CD4-positive, alpha-beta T cell treated with Interleukin-17A for 4 hours (primary cell): ENCODE results near the gene LMTK2.

Experiments
- DNase-seq: peaks from one replicate; pipeline ENCODE4 v3.0.0-alpha.2; 2020; ENCODE audit warnings: mixed read lengths

Gene LMTK2

GRCh38 chr7:98138672-98139071, 32.0 kb downstream of the LMTK2 start:
- DNase-seq, result no peak

DNA sequence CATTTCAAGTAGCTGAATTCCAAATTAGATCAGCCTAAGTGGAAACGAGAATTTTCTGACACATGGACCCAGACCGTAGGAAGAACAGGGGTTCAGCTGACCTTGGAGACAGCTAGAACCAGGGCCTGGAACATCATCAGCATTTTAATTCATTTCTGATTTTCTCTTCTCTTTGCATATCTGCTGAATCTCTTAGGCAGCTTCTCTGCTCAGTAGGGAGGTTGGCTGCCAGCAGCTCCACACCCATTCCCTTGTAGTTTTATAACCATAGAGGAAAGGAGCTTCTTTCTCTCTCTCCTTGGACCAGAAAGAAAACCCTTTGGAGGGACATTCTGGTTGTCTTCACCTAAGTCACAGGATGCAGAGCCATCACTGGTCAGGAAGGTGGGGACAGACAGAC, 36.0 kb downstream of the LMTK2 start:
- DNase-seq, result no peak

GRCh38 chr7:98148607-98149006, 41.9 kb downstream of the LMTK2 start:
- no peak for DNase-seq

GRCh38 chr7:98149116-98149692, 42.5 kb downstream of the LMTK2 start:
- no peak for DNase-seq

DNA sequence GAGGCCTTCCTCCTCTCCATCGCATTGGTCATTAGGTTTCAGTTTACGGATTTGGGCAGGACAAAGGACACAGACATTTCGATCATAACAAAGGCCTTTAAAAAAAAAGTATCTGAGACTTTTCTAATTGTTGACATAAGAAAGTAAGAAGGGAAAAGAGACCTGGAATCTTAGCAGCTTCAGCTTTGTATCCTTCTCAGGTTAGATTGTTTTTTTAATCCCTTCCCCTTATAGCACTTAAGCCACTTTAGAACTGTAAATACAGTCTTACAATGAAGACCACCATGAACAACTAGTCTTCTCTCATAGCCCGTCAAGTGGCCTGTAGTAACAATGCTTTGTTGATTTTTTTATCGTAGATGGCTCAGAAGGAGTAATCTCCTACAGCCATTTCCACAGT, 45.2 kb downstream of the LMTK2 start:
- DNase-seq, result no peak

- no peak for DNase-seq
These were observed 50.0 kb downstream of the LMTK2 start for GRCh38 chr7:98156700-98157099.

- no peak for DNase-seq
These were observed 51.1 kb downstream of the LMTK2 start for GRCh38 chr7:98157761-98158160.

- no peak for DNase-seq
These were observed 56.1 kb downstream of the LMTK2 start for GRCh38 chr7:98162758-98163157.

DNA sequence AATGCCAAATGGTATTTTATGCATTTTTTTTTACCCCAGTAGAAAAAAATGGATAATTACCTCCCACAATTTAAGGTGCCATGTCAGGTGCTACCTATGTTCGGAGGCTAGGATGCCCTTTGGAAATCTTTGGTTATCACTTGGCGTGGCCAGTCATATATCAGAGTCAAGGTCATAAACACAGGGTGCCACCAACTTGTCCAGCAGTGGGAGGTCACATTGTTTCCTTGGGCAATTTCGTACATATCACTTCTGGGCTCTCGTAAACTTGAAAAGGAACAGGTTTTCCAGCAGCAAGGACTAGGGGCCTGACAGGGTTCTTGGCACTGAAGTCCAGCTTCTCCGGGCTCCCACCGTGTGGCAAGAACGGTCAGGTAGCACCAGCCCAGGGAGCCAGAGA, 56.6 kb downstream of the LMTK2 start:
- no peak for DNase-seq

DNA sequence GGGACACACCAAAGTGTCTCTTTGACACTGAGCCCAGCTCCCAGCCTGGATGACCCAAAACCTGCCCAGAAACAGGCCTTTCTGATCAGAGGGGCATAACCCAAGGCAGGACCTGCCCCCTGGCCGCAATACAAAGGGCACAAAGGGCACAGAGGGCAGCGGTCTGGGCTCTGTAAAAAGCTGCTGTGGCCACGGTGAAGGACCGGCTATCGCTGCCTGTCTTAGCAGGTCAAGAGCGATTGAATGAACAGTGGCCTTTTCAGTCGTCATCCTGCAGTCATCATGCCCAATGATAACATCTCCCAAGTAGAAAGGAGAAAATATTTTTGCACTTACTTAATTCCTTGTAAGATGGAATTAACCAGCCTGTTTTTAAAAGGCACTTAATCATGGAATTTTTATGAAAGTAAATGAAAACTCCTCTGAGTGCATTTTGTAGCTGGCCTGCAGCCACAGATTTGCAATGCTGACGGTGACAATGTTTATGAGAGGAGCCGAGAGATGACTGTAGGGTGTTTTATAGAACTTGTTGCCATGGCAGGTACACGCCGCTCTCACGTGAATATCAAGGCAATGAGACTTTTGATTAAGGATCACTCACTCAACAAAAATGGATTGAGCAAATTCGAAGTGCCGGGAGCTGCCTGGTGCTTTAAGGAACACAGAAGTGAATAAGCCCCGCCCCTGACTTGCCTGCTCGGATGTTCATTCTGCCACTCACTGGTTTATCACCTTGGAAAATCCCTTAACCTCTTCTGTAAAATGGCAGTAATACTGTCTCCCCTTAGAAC, 57.2 kb downstream of the LMTK2 start:
- DNase-seq, result no peak

- DNase-seq, result peak; percentile 70
These were observed 59.4 kb downstream of the LMTK2 start for GRCh38 chr7:98165827-98166667.

- DNase-seq, result no peak
These were observed 60.0 kb downstream of the LMTK2 start for GRCh38 chr7:98166668-98166970.

GRCh38 chr7:98167653-98168052, 61.0 kb downstream of the LMTK2 start:
- no peak for DNase-seq

DNA sequence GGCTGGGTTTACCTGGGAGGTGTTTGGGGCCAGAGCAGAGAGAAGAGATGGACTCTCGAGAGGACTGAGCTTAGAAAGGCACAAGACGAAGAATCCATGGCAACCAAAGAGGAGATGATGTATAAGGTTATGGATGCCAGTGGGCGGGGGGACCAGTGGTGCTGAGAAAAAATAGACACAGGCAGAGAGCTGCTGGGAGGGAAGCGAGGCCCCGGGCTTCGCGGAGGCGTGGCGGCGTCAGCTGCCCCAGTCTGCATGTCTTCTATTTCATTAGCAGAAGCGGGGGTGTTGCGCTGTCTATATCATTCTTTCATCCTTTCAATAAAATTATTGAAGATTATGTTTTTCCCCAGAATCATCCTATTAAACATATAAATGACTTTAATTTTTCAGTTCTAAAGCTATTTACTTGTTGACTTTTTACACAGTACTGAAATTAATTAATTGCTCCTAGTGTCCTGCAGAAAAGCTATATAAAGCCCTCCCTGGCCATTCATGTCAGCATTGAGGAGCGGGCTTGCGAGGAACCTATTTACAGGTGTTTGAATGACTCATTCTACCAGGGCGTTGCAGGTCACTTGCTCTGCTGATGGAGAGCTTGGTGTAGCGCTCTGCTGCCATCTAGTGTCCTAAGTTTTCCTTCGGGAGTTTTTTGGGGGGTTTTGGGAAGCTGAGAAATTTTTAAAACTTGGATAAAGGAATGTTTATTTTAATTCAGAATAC, 61.7 kb downstream of the LMTK2 start:
- DNase-seq, result peak; percentile 76

- DNase-seq, result no peak
These were observed 62.4 kb downstream of the LMTK2 start for GRCh38 chr7:98168904-98169621.

DNA sequence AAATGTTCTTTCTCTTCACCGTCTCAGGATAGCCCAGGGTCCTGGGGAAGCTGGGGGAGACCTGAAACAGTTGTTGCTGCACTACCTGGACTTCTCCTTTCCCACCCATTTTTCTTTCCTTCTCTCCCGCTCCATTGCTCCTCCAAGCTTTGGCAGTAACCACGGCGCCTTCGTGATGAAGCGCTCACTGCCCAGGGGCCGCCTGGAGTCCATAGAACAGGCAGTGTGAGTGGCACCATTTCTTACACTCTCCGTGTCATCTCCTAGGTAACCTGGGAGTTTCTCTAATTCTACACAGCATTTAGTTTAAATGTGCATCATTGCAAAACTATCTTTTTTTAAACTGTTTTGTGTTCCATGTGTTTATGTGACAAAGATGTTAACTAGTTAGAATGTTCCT, 64.3 kb downstream of the LMTK2 start:
- DNase-seq, result no peak

GRCh38 chr7:98171449-98171848, 64.8 kb downstream of the LMTK2 start:
- no peak for DNase-seq

DNA sequence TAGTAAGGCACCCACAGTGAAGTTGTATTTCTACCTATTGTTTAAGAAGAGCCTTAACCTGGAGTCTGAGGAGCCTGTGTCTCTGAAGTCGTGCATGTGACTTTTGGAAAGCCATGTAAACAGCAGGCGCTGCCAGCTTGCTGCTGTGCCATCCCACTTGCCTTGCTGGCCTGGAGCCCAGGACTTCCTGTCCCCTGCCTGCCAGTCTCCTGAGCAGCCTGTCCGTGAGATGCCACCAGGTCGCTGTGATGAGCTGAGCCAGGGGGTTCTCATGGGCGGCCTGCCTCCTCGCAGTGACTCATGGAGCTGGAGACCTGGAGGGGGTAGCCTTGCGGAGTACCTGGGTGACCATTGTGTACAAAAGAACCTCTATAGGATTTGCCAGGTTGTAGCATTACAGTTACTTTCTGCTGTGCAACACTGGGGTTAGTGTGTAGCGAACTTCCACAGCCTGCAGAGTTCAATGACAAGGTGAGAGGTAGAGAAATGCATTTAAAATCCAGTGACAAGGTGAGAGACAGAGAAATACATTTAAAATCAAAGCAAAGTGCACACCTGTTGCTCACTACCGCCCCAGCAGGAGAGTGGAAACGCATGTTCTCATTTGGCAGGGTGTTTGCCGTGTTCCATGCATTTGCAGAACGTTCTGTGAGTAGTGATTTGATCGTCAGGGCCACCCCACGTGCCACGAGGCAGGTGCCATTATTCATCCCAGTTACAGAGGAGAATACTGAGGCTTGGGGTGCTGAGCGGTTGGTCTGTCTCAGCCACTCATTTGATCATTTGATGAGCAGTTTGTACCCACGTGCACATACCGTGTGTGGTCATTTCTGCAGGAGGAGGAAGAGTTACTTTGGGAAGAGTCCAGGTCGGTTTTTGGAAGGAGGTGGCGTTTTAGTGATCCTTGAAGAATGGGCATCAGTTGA, 67.9 kb downstream of the LMTK2 start:
- no peak for DNase-seq

DNA sequence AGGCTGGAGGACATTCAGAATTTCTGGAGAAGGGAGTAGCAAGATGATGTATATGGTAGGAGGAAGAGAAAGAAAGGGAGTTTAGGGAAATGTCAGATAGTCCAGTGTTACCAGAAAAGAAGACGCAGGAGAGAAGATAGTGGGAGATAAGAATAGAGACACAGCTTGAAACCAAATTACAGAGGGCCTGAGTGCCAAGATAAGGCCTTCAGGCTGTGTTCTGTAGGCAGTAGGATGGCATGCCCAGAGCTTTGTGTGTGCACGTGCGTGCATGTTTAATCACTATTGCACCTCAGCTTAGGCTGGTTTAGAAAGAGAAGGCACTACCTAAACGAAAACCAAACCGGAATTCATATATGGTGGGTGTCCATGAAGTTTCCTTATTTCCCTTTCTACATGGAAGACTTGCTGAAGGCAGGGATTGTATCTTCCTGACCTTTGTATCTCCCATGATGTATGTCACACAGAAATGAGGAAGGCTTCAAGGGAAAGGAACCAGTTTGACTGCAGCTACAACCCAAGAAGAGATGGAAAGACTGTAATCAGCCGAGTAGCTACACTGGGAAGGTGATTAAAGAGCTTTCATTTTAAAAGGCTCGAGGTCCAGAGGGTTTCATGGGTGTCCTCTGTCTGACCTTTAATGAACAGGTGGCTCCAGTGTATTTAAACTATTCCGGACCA, 68.7 kb downstream of the LMTK2 start:
- DNase-seq, result no peak

DNA sequence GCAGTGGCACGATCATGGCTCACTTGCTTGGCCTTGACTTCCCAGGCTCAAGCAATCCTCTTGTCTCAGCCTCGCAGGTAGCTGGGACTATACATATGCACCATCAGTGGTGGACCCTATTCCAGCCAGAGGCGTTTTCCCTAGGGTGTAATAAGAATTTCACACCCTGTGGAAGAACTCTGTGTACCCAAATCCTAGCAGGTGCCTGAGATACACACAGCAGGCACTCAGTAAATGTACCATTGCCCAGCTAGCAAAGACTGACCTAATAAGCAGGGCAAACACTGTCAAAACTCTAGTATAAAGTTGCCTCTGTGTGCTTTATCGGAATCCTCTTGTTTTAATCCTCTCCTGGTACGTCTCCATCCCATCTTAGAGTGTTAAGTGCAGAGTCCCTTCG, 70.9 kb downstream of the LMTK2 start:
- no peak for DNase-seq

GRCh38 chr7:98178321-98178720, 71.7 kb downstream of the LMTK2 start:
- no peak for DNase-seq
